ENCODE results near the gene ABCA9.
A peak's percentile ranks its signal among the peaks of the same experiment; 100 is the strongest.

The ABCA9 gene

GRCh38 chr17:69093279-69093789 lies 32.6 kb upstream of the ABCA9 start:
- peak; percentile 67 to 94 (median 87) for DNase-seq
- WGBS (ENCODE audit: insufficient coverage): 0% methylated on average over 2 of the region's 8 CpGs
- Histone ChIP-seq H3K4me3 (ENCODE audit: control insufficient read depth in 1 of 7, extremely low read depth in 1 of 7, insufficient read depth in 4 of 7, low read depth in 2 of 7, low read length in 6 of 7) (peak overlapping the region in 6 of 7 experiments; percentile 15 to 64 (median 37)), H3K27me3 (replicated peaks in 2 of 5; ENCODE audit: control insufficient read depth in 4 of 5, insufficient read depth in 5 of 5, low read length in 4 of 5) (no peaks in the 10 kb centered on the region), H3K4me1 (ENCODE audit: control extremely low read depth in 1 of 4, control insufficient read depth in 4 of 4, insufficient read depth in 4 of 4, low read length in 3 of 4) (peaks cover 17 to 28% (median 20%) of the 10 kb centered on the region in 4 experiments), H3K9me3 (ENCODE audit: control extremely low read depth in 1 of 5, control insufficient read depth in 4 of 5, insufficient read depth in 2 of 5, low read depth in 1 of 5, low read length in 4 of 5) (no peaks in the 10 kb centered on the region), H3K36me3 (ENCODE audit: control insufficient read depth in 4 of 4, insufficient read depth in 4 of 4, low read length in 3 of 4) (no peaks in the 10 kb centered on the region), H3K27ac (ENCODE audit: insufficient read depth in 1 of 2, low read depth in 1 of 2, low read length in 2 of 2, poor library complexity in 1 of 2, severe bottlenecking in 2 of 2) (peak overlapping the region in 1 of 2 experiments; percentile 81)
- CTCF ChIA-PET: no interaction called here
- POLR2A ChIA-PET: interaction anchor here (0.6 kb wide), 1 partner anchor 77 kb away, joined by 3 read pairs; no protein-coding TSS in a partner anchor

- ChIA-PET CTCF (interaction anchor here (1.0 kb wide), 1 partner anchor 12 kb away, joined by 3 read pairs; no protein-coding TSS in a partner anchor), POLR2A (no interaction called here)
- Histone ChIP-seq H3K4me1 (ENCODE audit: control extremely low read depth in 1 of 4, control insufficient read depth in 4 of 4, insufficient read depth in 4 of 4, low read length in 3 of 4) (peaks cover 17 to 28% (median 20%) of the 10 kb centered on the region in 4 experiments), H3K4me3 (ENCODE audit: control insufficient read depth in 1 of 7, extremely low read depth in 1 of 7, insufficient read depth in 4 of 7, low read depth in 2 of 7, low read length in 6 of 7) (no peak overlapping the region), H3K27me3 (replicated peaks in 2 of 5; ENCODE audit: control insufficient read depth in 4 of 5, insufficient read depth in 5 of 5, low read length in 4 of 5) (no peaks in the 10 kb centered on the region), H3K27ac (ENCODE audit: insufficient read depth in 1 of 2, low read depth in 1 of 2, low read length in 2 of 2, poor library complexity in 1 of 2, severe bottlenecking in 2 of 2) (no peak overlapping the region), H3K36me3 (ENCODE audit: control insufficient read depth in 4 of 4, insufficient read depth in 4 of 4, low read length in 3 of 4) (no peaks in the 10 kb centered on the region), H3K9me3 (ENCODE audit: control extremely low read depth in 1 of 5, control insufficient read depth in 4 of 5, insufficient read depth in 2 of 5, low read depth in 1 of 5, low read length in 4 of 5) (no peaks in the 10 kb centered on the region)
- no peak for DNase-seq
- WGBS (ENCODE audit: insufficient coverage): 100% methylated on average over 1 of the region's 4 CpGs
Measured at GRCh38 chr17:69090365-69090764, 29.6 kb upstream of the ABCA9 start.

GRCh38 chr17:69088643-69089200 lies 28.0 kb upstream of the ABCA9 start:
- no peak for DNase-seq
- Histone ChIP-seq H3K27ac (ENCODE audit: insufficient read depth in 1 of 2, low read depth in 1 of 2, low read length in 2 of 2, poor library complexity in 1 of 2, severe bottlenecking in 2 of 2) (no peak overlapping the region), H3K36me3 (ENCODE audit: control insufficient read depth in 4 of 4, insufficient read depth in 4 of 4, low read length in 3 of 4) (no peaks in the 10 kb centered on the region), H3K9me3 (ENCODE audit: control extremely low read depth in 1 of 5, control insufficient read depth in 4 of 5, insufficient read depth in 2 of 5, low read depth in 1 of 5, low read length in 4 of 5) (peaks cover 0 to 7% (median 0%) of the 10 kb centered on the region in 5 experiments), H3K4me3 (ENCODE audit: control insufficient read depth in 1 of 7, extremely low read depth in 1 of 7, insufficient read depth in 4 of 7, low read depth in 2 of 7, low read length in 6 of 7) (no peak overlapping the region), H3K4me1 (ENCODE audit: control extremely low read depth in 1 of 4, control insufficient read depth in 4 of 4, insufficient read depth in 4 of 4, low read length in 3 of 4) (peaks cover 12 to 26% (median 12%) of the 10 kb centered on the region in 4 experiments), H3K27me3 (replicated peaks in 2 of 5; ENCODE audit: control insufficient read depth in 4 of 5, insufficient read depth in 5 of 5, low read length in 4 of 5) (no peaks in the 10 kb centered on the region)
- ChIA-PET POLR2A (no interaction called here), CTCF (no interaction called here)
- 100% methylated on average over 2 of the region's 4 CpGs for WGBS (ENCODE audit: insufficient coverage)

GRCh38 chr17:69086641-69087040 lies 25.9 kb upstream of the ABCA9 start:
- peaks cover 0 to 13% (median 0%) of the 10 kb centered on the region in 4 experiments for H3K4me1 ChIP-seq (ENCODE audit: control extremely low read depth in 1 of 4, control insufficient read depth in 4 of 4, insufficient read depth in 4 of 4, low read length in 3 of 4)
- H3K36me3 ChIP-seq (ENCODE audit: control insufficient read depth in 4 of 4, insufficient read depth in 4 of 4, low read length in 3 of 4): no peaks in the 10 kb centered on the region

GRCh38 chr17:69084911-69085310 lies 24.2 kb upstream of the ABCA9 start:
- Histone ChIP-seq H3K27me3 (replicated peaks in 2 of 5; ENCODE audit: control insufficient read depth in 4 of 5, insufficient read depth in 5 of 5, low read length in 4 of 5) (no peaks in the 10 kb centered on the region), H3K36me3 (ENCODE audit: control insufficient read depth in 4 of 4, insufficient read depth in 4 of 4, low read length in 3 of 4) (no peaks in the 10 kb centered on the region), H3K9me3 (ENCODE audit: control extremely low read depth in 1 of 5, control insufficient read depth in 4 of 5, insufficient read depth in 2 of 5, low read depth in 1 of 5, low read length in 4 of 5) (peaks cover 0 to 15% (median 3%) of the 10 kb centered on the region in 5 experiments), H3K4me1 (ENCODE audit: control extremely low read depth in 1 of 4, control insufficient read depth in 4 of 4, insufficient read depth in 4 of 4, low read length in 3 of 4) (peaks cover 0 to 13% (median 0%) of the 10 kb centered on the region in 4 experiments), H3K4me3 (ENCODE audit: control insufficient read depth in 1 of 7, extremely low read depth in 1 of 7, insufficient read depth in 4 of 7, low read depth in 2 of 7, low read length in 6 of 7) (no peak overlapping the region), H3K27ac (ENCODE audit: insufficient read depth in 1 of 2, low read depth in 1 of 2, low read length in 2 of 2, poor library complexity in 1 of 2, severe bottlenecking in 2 of 2) (no peak overlapping the region)
- POLR2A ChIA-PET: no interaction called here
- 86% methylated on average over 11 of the region's 13 CpGs for WGBS (ENCODE audit: insufficient coverage)
- CTCF ChIA-PET: interaction anchor here (1.4 to 1.5 kb wide), 2 partner anchors 10 to 16 kb away, joined by 3 to 4 read pairs; no protein-coding TSS in a partner anchor
- DNase-seq: peak; percentile 28 to 53 (median 36)

More at GRCh38 chr17:69086641-69087040, 25.9 kb upstream of the ABCA9 start:
- no peak for DNase-seq
- ChIA-PET CTCF (interaction anchor here (0.7 kb wide), 1 partner anchor 774 kb away, joined by 3 read pairs; no protein-coding TSS in a partner anchor), POLR2A (no interaction called here)
- Histone ChIP-seq H3K4me3 (ENCODE audit: control insufficient read depth in 1 of 7, extremely low read depth in 1 of 7, insufficient read depth in 4 of 7, low read depth in 2 of 7, low read length in 6 of 7) (no peak overlapping the region), H3K27ac (ENCODE audit: insufficient read depth in 1 of 2, low read depth in 1 of 2, low read length in 2 of 2, poor library complexity in 1 of 2, severe bottlenecking in 2 of 2) (no peak overlapping the region), H3K9me3 (ENCODE audit: control extremely low read depth in 1 of 5, control insufficient read depth in 4 of 5, insufficient read depth in 2 of 5, low read depth in 1 of 5, low read length in 4 of 5) (peaks cover 0 to 15% (median 3%) of the 10 kb centered on the region in 5 experiments), H3K27me3 (replicated peaks in 2 of 5; ENCODE audit: control insufficient read depth in 4 of 5, insufficient read depth in 5 of 5, low read length in 4 of 5) (no peaks in the 10 kb centered on the region)
- no CpG with 5 or more reads among the region's 1 CpG for WGBS (ENCODE audit: insufficient coverage)

- H3K4me1 ChIP-seq (ENCODE audit: control extremely low read depth in 1 of 4, control insufficient read depth in 4 of 4, insufficient read depth in 4 of 4, low read length in 3 of 4): peaks cover 0 to 13% (median 0%) of the 10 kb centered on the region in 4 experiments
- ChIA-PET CTCF (interaction anchor here (1.6 kb wide), 1 partner anchor 311 kb away, joined by 4 read pairs; no protein-coding TSS in a partner anchor), POLR2A (no interaction called here)
- H3K9me3 ChIP-seq (ENCODE audit: control extremely low read depth in 1 of 5, control insufficient read depth in 4 of 5, insufficient read depth in 2 of 5, low read depth in 1 of 5, low read length in 4 of 5): peaks cover 0 to 15% (median 3%) of the 10 kb centered on the region in 5 experiments
- H3K27me3 ChIP-seq (replicated peaks in 2 of 5; ENCODE audit: control insufficient read depth in 4 of 5, insufficient read depth in 5 of 5, low read length in 4 of 5): no peaks in the 10 kb centered on the region
- H3K4me3 ChIP-seq (ENCODE audit: control insufficient read depth in 1 of 7, extremely low read depth in 1 of 7, insufficient read depth in 4 of 7, low read depth in 2 of 7, low read length in 6 of 7): no peak overlapping the region
- DNase-seq: no peak
- no peaks in the 10 kb centered on the region for H3K36me3 ChIP-seq (ENCODE audit: control insufficient read depth in 4 of 4, insufficient read depth in 4 of 4, low read length in 3 of 4)
- whole genome bisulfite sequencing (ENCODE audit: insufficient coverage): 100% methylated on average over 2 of the region's 2 CpGs
- H3K27ac ChIP-seq (ENCODE audit: insufficient read depth in 1 of 2, low read depth in 1 of 2, low read length in 2 of 2, poor library complexity in 1 of 2, severe bottlenecking in 2 of 2): no peak overlapping the region
Measured at GRCh38 chr17:69082696-69083095, 22.0 kb upstream of the ABCA9 start.

GRCh38 chr17:69078864-69079263 lies 18.1 kb upstream of the ABCA9 start:
- H3K27me3 ChIP-seq (replicated peaks in 2 of 5; ENCODE audit: control insufficient read depth in 4 of 5, insufficient read depth in 5 of 5, low read length in 4 of 5): no peaks in the 10 kb centered on the region
- ChIA-PET POLR2A (no interaction called here), CTCF (no interaction called here)

More at GRCh38 chr17:69078864-69079263, 18.1 kb upstream of the ABCA9 start:
- H3K4me3 ChIP-seq (ENCODE audit: control insufficient read depth in 1 of 7, extremely low read depth in 1 of 7, insufficient read depth in 4 of 7, low read depth in 2 of 7, low read length in 6 of 7): no peak overlapping the region
- H3K27ac ChIP-seq (ENCODE audit: insufficient read depth in 1 of 2, low read depth in 1 of 2, low read length in 2 of 2, poor library complexity in 1 of 2, severe bottlenecking in 2 of 2): no peak overlapping the region
- H3K4me1 ChIP-seq (ENCODE audit: control extremely low read depth in 1 of 4, control insufficient read depth in 4 of 4, insufficient read depth in 4 of 4, low read length in 3 of 4): peaks cover 0 to 5% (median 0%) of the 10 kb centered on the region in 4 experiments
- H3K9me3 ChIP-seq (ENCODE audit: control extremely low read depth in 1 of 5, control insufficient read depth in 4 of 5, insufficient read depth in 2 of 5, low read depth in 1 of 5, low read length in 4 of 5): peaks cover 0 to 14% (median 6%) of the 10 kb centered on the region in 5 experiments
- DNase-seq: no peak
- H3K36me3 ChIP-seq (ENCODE audit: control insufficient read depth in 4 of 4, insufficient read depth in 4 of 4, low read length in 3 of 4): no peaks in the 10 kb centered on the region
